A549 (cell line): Measurements from ENCODE around the gene GAS7.

Experiments
- CHD2 ChIP-seq: fragments of 150-350 bp; IDR thresholded peaks from 2 replicates; pipeline ENCODE4 v1.6.1; 2014; ENCODE audit warnings: low read length; ENCODE audit not compliant: partially characterized antibody
- E2F6 ChIP-seq: IDR thresholded peaks from 2 replicates; pipeline ENCODE4 v1.6.1; 2012; ENCODE audit warnings: low read depth, borderline replicate concordance
- EP300 ChIP-seq, 2 experiments: fragments of >200 bp; sonication (Bioruptor Twin); formaldehyde crosslinking; IDR thresholded peaks; 2 replicates in 1 of 2; 3 replicates in 1 of 2; pipeline ENCODE4 v1.6.1; 2016 to 2017
- JUN ChIP-seq, 2 experiments: fragments of >200 bp; sonication (Bioruptor Twin); formaldehyde crosslinking; IDR thresholded peaks; 2 replicates in 1 of 2; 3 replicates in 1 of 2; pipeline ENCODE4 v1.6.1; 2016 to 2017
- KDM1A ChIP-seq: fragments of 200-600 bp; sonication (generic); IDR thresholded peaks from 2 replicates; pipeline ENCODE4 v1.6.1; 2016; ENCODE audit warnings: low read depth, mild to moderate bottlenecking
- KDM5A ChIP-seq: fragments of 200-600 bp; sonication (generic); IDR thresholded peaks from 2 replicates; pipeline ENCODE4 v1.6.1; 2016; ENCODE audit warnings: antibody characterized with exemption, mild to moderate bottlenecking
- MYC ChIP-seq: IDR thresholded peaks from 2 replicates; pipeline ENCODE4 v1.6.1; 2012; ENCODE audit warnings: mild to moderate bottlenecking, inconsistent platforms, low read length, improper control_type of control experiment, borderline replicate concordance
- PBX3 ChIP-seq: IDR thresholded peaks from 2 replicates; pipeline ENCODE4 v1.6.1; 2012
- POLR2A ChIP-seq: IDR thresholded peaks from 2 replicates; pipeline ENCODE4 v1.6.1; 2012; ENCODE audit warnings: mild to moderate bottlenecking, low read length
- RFX5 ChIP-seq: fragments of 450-650 bp; IDR thresholded peaks from 2 replicates; pipeline ENCODE4 v1.7.1; 2014; ENCODE audit warnings: antibody characterized with exemption, mild to moderate bottlenecking, moderate library complexity
- SMC3 ChIP-seq: fragments of >200 bp; sonication (Bioruptor Twin); formaldehyde crosslinking; IDR thresholded peaks from 3 replicates; pipeline ENCODE4 v1.6.1; 2018; ENCODE audit warnings: inconsistent platforms
- TF ChIP-seq, protein P1 (sequence below): fragments of >200 bp; sonication (Bioruptor Twin); formaldehyde crosslinking; IDR thresholded peaks from 3 replicates; pipeline ENCODE4 v1.5.1; 2016
- TF ChIP-seq, protein P2 (sequence below): fragments of 200-600 bp; sonication (generic); IDR thresholded peaks from 2 replicates; pipeline ENCODE4 v1.6.1; 2016; ENCODE audit warnings: antibody characterized with exemption, mild to moderate bottlenecking, moderate library complexity

- TF ChIP-seq RFX5: no peak
- TF ChIP-seq, protein P1, sequence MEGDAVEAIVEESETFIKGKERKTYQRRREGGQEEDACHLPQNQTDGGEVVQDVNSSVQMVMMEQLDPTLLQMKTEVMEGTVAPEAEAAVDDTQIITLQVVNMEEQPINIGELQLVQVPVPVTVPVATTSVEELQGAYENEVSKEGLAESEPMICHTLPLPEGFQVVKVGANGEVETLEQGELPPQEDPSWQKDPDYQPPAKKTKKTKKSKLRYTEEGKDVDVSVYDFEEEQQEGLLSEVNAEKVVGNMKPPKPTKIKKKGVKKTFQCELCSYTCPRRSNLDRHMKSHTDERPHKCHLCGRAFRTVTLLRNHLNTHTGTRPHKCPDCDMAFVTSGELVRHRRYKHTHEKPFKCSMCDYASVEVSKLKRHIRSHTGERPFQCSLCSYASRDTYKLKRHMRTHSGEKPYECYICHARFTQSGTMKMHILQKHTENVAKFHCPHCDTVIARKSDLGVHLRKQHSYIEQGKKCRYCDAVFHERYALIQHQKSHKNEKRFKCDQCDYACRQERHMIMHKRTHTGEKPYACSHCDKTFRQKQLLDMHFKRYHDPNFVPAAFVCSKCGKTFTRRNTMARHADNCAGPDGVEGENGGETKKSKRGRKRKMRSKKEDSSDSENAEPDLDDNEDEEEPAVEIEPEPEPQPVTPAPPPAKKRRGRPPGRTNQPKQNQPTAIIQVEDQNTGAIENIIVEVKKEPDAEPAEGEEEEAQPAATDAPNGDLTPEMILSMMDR: no peak
- TF ChIP-seq E2F6: no peak
- no peak for TF ChIP-seq KDM5A
- TF ChIP-seq JUN (IDR thresholded peaks at IDR 0.05): no peak
- TF ChIP-seq CHD2: no peak
- TF ChIP-seq MYC: no peak
- no peak for TF ChIP-seq POLR2A
- no peak for TF ChIP-seq KDM1A
- no peak for TF ChIP-seq EP300 (IDR thresholded peaks at IDR 0.05)
- TF ChIP-seq, protein P2, sequence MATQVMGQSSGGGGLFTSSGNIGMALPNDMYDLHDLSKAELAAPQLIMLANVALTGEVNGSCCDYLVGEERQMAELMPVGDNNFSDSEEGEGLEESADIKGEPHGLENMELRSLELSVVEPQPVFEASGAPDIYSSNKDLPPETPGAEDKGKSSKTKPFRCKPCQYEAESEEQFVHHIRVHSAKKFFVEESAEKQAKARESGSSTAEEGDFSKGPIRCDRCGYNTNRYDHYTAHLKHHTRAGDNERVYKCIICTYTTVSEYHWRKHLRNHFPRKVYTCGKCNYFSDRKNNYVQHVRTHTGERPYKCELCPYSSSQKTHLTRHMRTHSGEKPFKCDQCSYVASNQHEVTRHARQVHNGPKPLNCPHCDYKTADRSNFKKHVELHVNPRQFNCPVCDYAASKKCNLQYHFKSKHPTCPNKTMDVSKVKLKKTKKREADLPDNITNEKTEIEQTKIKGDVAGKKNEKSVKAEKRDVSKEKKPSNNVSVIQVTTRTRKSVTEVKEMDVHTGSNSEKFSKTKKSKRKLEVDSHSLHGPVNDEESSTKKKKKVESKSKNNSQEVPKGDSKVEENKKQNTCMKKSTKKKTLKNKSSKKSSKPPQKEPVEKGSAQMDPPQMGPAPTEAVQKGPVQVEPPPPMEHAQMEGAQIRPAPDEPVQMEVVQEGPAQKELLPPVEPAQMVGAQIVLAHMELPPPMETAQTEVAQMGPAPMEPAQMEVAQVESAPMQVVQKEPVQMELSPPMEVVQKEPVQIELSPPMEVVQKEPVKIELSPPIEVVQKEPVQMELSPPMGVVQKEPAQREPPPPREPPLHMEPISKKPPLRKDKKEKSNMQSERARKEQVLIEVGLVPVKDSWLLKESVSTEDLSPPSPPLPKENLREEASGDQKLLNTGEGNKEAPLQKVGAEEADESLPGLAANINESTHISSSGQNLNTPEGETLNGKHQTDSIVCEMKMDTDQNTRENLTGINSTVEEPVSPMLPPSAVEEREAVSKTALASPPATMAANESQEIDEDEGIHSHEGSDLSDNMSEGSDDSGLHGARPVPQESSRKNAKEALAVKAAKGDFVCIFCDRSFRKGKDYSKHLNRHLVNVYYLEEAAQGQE: no peak
- TF ChIP-seq SMC3: no peak
- no peak for TF ChIP-seq PBX3
Observed at GRCh38 chr17:10192972-10193371, 5.4 kb downstream of the GAS7 start.
